Right forelimb (tissue), 1 donor: Measurements from ENCODE around the gene PP2D1.
"Not testable (repeated sequence)": the region's sequence is repeated elsewhere in the genome, so short reads cannot be mapped to it uniquely, and the experiment has no call there.

Experiments
- DNase-seq: peaks from one replicate; pipeline ENCODE4 v3.0.0-alpha.2; 2018

Gene PP2D1

GRCh38 chr3:19967208-19967607, 44.9 kb downstream of the PP2D1 start:
- DNase-seq, result no peak

DNA sequence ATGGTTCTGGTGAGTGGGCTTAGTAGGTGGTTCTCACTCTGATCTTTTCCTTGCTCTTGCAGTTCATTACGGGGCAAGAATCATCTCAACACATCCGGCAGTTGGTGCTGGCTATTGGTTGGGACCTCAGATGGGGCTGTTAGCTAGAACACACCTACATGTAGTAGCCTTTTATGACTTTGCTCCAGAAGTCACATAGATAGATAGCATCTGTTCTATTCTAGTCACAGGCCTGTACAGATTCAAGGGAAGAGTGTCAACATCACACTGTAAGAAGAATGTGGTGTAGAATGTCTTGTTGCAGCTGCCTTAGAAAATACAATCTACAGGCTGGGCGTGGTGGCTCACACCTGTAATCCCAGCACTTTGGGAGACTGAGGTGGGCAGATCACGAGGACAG, 50.1 kb downstream of the PP2D1 start:
- no peak for DNase-seq

GRCh38 chr3:19960696-19961095, 51.4 kb downstream of the PP2D1 start:
- DNase-seq, result no peak

DNA sequence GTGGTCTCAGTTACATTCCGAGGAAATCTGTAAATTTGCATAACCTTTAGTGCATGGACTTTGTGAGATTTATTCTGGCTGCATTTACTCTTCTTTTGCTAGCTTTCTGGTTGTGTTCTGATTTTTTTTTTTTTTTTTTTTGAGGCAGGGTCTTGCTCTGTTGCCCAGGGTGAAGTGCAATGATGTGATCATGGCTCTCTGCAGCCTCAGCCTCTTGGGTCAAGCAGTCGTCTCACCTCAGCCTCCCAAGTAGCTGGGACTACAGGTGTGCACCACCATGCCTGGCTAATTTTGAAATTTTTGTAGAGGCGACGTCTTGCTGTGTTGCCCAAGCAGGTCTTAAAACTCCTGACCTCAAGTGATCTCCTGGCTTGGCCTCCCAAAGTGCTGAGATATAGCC, 52.6 kb downstream of the PP2D1 start:
- DNase-seq, result no peak

- not testable (repeated sequence) for DNase-seq
Observed at GRCh38 chr3:19957354-19957753, 54.7 kb downstream of the PP2D1 start.

DNA sequence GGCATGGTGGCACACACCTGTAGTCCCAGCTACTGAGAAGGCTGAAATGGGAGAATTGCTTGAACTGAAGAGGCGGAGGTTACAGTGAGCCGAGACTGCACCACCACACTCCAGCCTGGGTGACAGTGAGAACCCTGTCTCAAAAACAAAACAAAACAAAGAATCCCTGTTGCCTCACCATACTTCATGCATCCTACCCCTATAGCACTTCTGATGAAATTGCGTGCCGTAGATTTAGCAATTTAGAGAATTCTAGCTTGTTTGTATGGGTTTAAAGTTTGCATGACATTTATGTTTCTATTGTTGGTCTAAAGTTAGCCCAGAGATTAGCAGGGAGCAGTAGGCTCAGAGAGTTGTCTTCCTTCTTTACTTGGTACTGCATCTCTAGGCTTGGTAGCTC, 57.4 kb downstream of the PP2D1 start:
- DNase-seq, result no peak

- DNase-seq, result no peak
Observed at GRCh38 chr3:19950316-19950715, 61.7 kb downstream of the PP2D1 start.

- no peak for DNase-seq
Observed at GRCh38 chr3:19948226-19948591, 63.9 kb downstream of the PP2D1 start.

DNA sequence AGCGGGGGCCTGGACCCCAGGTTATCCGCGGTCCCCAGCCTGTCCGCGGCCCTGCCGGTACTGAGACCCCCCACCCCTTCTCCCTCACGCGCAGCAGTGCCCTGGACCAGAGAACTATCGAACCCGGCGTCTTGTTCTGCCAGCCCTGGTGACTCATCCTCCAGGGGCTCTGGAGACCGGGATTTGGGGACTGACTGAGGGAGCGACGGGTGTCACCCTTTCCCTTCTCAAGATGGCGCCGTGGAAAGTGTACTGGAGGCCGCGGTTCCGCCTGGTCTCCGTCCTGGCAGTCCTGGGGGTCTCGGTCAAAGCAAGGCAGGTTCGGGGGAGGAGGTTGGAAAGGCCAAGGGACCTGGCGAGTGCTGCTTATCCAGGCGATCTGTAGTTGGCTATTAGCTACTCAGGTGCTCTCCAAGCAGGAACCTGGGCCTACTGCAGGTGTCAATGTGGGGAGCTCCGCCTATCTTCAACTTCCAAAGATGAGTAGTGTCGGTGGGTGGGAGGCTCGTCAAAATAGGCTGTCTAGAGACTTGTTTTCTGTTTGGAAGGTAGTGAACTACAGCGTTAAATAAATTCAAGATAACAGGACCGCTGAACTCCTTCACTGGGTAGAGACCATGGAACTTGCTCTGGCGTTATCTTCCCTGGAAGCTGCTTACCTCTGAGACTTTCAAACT, 64.4 kb downstream of the PP2D1 start:
- DNase-seq, result peak; percentile 83

GRCh38 chr3:19946832-19947548, 65.1 kb downstream of the PP2D1 start, which contains the start of gene RAB5A:
Gene RAB5A (plus strand): TSS chr3:19947097. CDS start chr3:19950899, 3,802 bp downstream.
- DNase-seq, result peak; percentile 96

DNA sequence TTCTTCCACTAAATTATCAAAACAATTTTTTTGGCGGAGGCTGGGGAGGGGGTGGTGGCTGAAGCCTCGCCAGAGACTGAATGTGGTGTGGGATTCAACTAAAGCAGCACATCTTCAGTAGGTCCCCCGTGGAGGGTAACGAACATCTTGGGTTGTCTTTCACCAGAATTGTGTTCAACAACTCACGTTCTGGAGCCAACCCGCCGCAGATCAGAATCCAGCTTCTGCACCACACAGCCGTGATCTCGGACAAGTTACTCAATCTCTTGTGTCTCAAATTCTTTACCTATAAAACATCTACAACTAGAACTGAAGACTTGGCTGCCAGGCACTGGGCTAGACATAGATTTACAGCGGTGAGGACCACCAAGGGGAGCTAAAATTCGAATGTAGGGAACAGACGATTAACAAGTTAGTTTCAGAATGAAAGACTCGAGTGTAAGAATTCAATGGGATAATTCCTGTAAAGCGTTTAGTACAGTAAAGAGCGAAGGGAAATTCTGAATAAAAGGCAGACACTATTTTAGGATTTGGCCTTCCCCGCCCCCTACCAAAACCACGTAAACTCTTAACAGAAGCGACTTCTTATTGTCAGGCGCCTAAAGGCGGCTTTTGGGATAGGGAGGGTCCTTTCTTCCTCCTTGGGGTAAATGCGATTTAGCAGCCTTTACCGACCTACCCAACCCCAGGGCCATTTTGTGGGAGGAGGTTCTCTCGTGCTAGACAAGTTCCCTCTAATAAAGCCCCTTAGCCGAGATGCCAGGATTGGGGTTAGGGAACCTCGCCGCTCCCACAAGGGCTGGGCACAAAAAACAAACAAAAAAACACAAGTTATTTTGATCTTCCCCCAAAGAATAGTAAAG, 65.9 kb downstream of the PP2D1 start:
- peak; percentile 52 for DNase-seq

DNA sequence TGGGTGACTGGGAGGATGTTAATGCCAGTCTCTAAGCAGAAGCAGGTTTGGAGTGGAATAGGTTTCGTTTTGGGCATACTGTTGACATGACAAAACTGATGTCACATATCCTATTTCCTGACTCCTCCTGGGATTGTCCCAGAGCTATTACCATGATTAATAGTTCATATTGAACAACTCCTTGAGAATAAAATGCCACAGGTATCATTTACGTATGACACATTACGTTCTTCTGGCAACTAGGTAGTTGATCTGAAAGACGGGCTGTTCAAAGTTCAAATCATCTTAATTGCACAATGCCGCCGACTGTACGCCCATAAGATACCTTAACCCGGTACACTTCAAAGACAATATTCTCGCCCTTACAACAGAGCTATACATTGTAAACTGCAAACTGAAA, 66.5 kb downstream of the PP2D1 start:
- DNase-seq, result no peak

DNA sequence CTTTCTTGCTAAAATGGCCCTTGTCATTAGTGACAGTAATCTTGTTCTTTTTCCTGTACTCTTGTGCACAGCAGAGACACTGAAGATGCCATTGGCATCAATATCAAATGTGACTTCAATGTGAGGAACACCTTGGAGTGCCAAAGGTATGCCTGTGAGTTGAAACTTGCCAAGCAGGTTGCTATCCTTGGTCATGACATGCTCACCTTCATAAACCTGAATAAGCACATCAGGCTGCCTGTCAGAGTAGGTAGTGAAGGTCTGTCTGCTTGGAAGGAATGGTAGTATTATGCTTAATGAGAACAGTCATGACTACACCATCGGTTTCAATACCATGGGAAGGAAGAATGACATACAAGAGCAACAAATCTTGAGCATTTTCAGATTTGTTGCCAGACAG, 71.4 kb downstream of the PP2D1 start:
- no peak for DNase-seq

DNA sequence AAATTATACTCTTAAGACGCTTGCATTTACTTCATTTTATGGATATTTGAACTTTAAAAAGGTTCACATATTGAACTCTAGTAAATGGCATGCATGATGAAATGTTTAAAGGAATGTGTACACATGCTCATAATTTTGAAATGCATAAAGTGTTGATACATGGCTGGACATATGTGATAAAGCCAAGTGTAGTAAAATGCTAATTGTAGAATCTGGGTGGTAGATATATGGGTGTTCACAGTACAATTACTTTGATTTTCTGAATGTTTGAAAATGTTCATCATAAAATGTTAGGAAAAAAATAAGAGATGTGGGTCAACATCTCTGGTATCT, 73.8 kb downstream of the PP2D1 start:
- DNase-seq, result no peak

- no peak for DNase-seq
Observed at GRCh38 chr3:19937459-19938294, 74.4 kb downstream of the PP2D1 start.
